DND-41 (cell line): ENCODE measurements around the gene SMARCD3.

ENCODE experiments used
- CTCF ChIP-seq: IDR thresholded peaks from 2 replicates; pipeline ENCODE4 v1.5.1; 2012; ENCODE audit warnings: borderline replicate concordance, low read length, moderate library complexity, mild to moderate bottlenecking; ENCODE audit not compliant: poor library complexity, severe bottlenecking; ENCODE audit errors: extremely low read depth
- EZH2 ChIP-seq: IDR thresholded peaks from 3 replicates; pipeline ENCODE4 v1.6.1; 2012; ENCODE audit warnings: borderline replicate concordance, low read depth, mild to moderate bottlenecking, moderate library complexity, low read length, inconsistent platforms; ENCODE audit not compliant: severe bottlenecking

GRCh38 chr7:151265351-151265931 lies 16.9 kb upstream of the SMARCD3 start:
- no peak for TF ChIP-seq CTCF
- no peak for TF ChIP-seq EZH2
